SU-DHL-6 (cell line): ENCODE data around the gene SLC25A4.

Source experiments
- H2AFZ ChIP-seq: fragments of 200-600 bp; sonication (generic); 2 replicates; pipeline ENCODE4 v1.6.1; 2014; ENCODE audit warnings: low read depth, mild to moderate bottlenecking, moderate library complexity, mixed read lengths, antibody characterized with exemption, low read length; ENCODE audit not compliant: severe bottlenecking
- H3F3A ChIP-seq: fragments of 200-600 bp; shearing (Covaris generic); 2 replicates; pipeline ENCODE4 v1.6.0; 2016; ENCODE audit warnings: antibody characterized with exemption, mild to moderate bottlenecking; ENCODE audit not compliant: insufficient read depth
- H3K27ac ChIP-seq: fragments of 200-600 bp; sonication (generic); 2 replicates; pipeline ENCODE4 v1.5.1; 2016; ENCODE audit warnings: low read depth, mild to moderate bottlenecking, low read length, moderate library complexity, mixed read lengths
- H3K27me3 ChIP-seq: fragments of 200-600 bp; sonication (generic), shearing (Covaris generic); 2 replicates; pipeline ENCODE4 v1.6.0; 2014; ENCODE audit warnings: mild to moderate bottlenecking, low read length
- H3K36me3 ChIP-seq: fragments of 200-600 bp; sonication (generic); 2 replicates; pipeline ENCODE4 v1.6.1; 2014; ENCODE audit warnings: mild to moderate bottlenecking, low read length, mixed read lengths
- H3K4me2 ChIP-seq: fragments of 300-600, 200-600 bp; shearing (Covaris generic), sonication (generic); 2 replicates; pipeline ENCODE4 v1.6.0; 2014; ENCODE audit warnings: low read length, low read depth, mild to moderate bottlenecking; ENCODE audit not compliant: poor library complexity, severe bottlenecking
- H3K4me3 ChIP-seq: fragments of 200-600 bp; sonication (generic); 2 replicates; pipeline ENCODE4 v1.5.1; 2014; ENCODE audit warnings: antibody characterized with exemption, low read length, mild to moderate bottlenecking, mixed read lengths; ENCODE audit not compliant: insufficient read depth, poor library complexity, severe bottlenecking
- H3K79me2 ChIP-seq: fragments of 200-600 bp; sonication (generic); 2 replicates; pipeline ENCODE4 v1.6.1; 2014; ENCODE audit warnings: mild to moderate bottlenecking, low read length, moderate library complexity; ENCODE audit not compliant: insufficient read depth
- H3K9ac ChIP-seq: fragments of 200-600 bp; sonication (generic); 2 replicates; pipeline ENCODE4 v1.7.0; 2014; ENCODE audit warnings: mild to moderate bottlenecking, low read length
- H3K9me2 ChIP-seq: fragments of 200-600 bp; sonication (generic); replicated peaks from 2 replicates; pipeline ENCODE4 v1.6.1; 2014; ENCODE audit warnings: low read length; ENCODE audit not compliant: insufficient read depth
- H3K9me3 ChIP-seq: fragments of 200-600 bp; sonication (generic); 2 replicates; pipeline ENCODE4 v1.6.1; 2014; ENCODE audit warnings: low read length, mixed read lengths; ENCODE audit not compliant: insufficient read depth
- H4K20me1 ChIP-seq: fragments of 200-600 bp; sonication (generic); 2 replicates; pipeline ENCODE4 v1.6.1; 2014; ENCODE audit warnings: low read depth, mild to moderate bottlenecking, antibody characterized with exemption, low read length, moderate library complexity, mixed read lengths
- CTCF ChIP-seq: fragments of 200-600 bp; sonication (generic); IDR thresholded peaks from one replicate; pipeline ENCODE4 v1.5.1; 2017; ENCODE audit warnings: antibody characterized with exemption, mild to moderate bottlenecking, low read length, moderate library complexity; ENCODE audit not compliant: insufficient read depth, poor library complexity, severe bottlenecking
- EZH2phosphoT487 ChIP-seq: fragments of 200-600 bp; sonication (generic), shearing (Covaris generic); conservative IDR thresholded peaks from 2 replicates; pipeline ENCODE4 v1.6.1; 2018; ENCODE audit warnings: mild to moderate bottlenecking, antibody characterized with exemption, low read length, moderate library complexity, mixed read lengths

SLC25A4 gene

GRCh38 chr4:185138161-185138560, 4.9 kb upstream of the SLC25A4 start:
- Histone ChIP-seq H3K9me2 (no peaks in the 10 kb centered on the region), H3K27me3 (no peaks in the 10 kb centered on the region), H3K27ac (no peak overlapping the region), H3K36me3 (0 out of 2 replicates have a peak, but pooled peaks cover 3% of the 10 kb centered on the region), H3F3A (0 out of 2 replicates have a peak, but pooled peaks cover 5% of the 10 kb centered on the region), H2AFZ (no peak overlapping the region), H4K20me1 (no peaks in the 10 kb centered on the region), H3K4me2 (no peak overlapping the region), H3K79me2 (no peaks in the 10 kb centered on the region), H3K4me3 (no peak overlapping the region), H3K9ac (no peak overlapping the region), H3K9me3 (no peaks in the 10 kb centered on the region)
- TF ChIP-seq EZH2phosphoT487 (no peak), CTCF (no peak)

GRCh38 chr4:185139736-185140135, 3.3 kb upstream of the SLC25A4 start:
- Histone ChIP-seq H3K9ac (no peak overlapping the region), H2AFZ (no peak overlapping the region), H3K79me2 (peaks cover 12% of the 10 kb centered on the region; the same call in 1 of the 2 replicates), H3K9me3 (no peaks in the 10 kb centered on the region), H3K27ac (no peak overlapping the region), H4K20me1 (no peaks in the 10 kb centered on the region), H3K4me2 (no peak overlapping the region), H3K27me3 (no peaks in the 10 kb centered on the region), H3K36me3 (0 out of 2 replicates have a peak, but pooled peaks cover 3% of the 10 kb centered on the region), H3K4me3 (no peak overlapping the region), H3K9me2 (no peaks in the 10 kb centered on the region), H3F3A (0 out of 2 replicates have a peak, but pooled peaks cover 5% of the 10 kb centered on the region)
- no peak for TF ChIP-seq EZH2phosphoT487

- 0 out of 2 replicates have a peak, but pooled peaks cover 5% of the 10 kb centered on the region for H3K36me3 ChIP-seq
- no peak overlapping the region for H3K4me2 ChIP-seq
- no peaks in the 10 kb centered on the region for H3K27me3 ChIP-seq
- no peak overlapping the region for H3K9ac ChIP-seq
- no peaks in the 10 kb centered on the region for H4K20me1 ChIP-seq
- H3K27ac ChIP-seq, result no peak overlapping the region
- H3K9me3 ChIP-seq, result no peaks in the 10 kb centered on the region
- no peak overlapping the region for H3K4me3 ChIP-seq
- no peak for TF ChIP-seq CTCF
- no peak for TF ChIP-seq EZH2phosphoT487
- 0 out of 2 replicates have a peak, but pooled peaks cover 5% of the 10 kb centered on the region for H3F3A ChIP-seq
- H2AFZ ChIP-seq, result no peak overlapping the region
- H3K9me2 ChIP-seq, result no peaks in the 10 kb centered on the region
- H3K79me2 ChIP-seq, result peaks cover 16% of the 10 kb centered on the region; the same call in 1 of the 2 replicates
Measured at GRCh38 chr4:185141777-185142176, 1.3 kb upstream of the SLC25A4 start.

GRCh38 chr4:185142564-185142911, 528 bp upstream of the SLC25A4 start:
- Histone ChIP-seq H3K9me2 (no peaks in the 10 kb centered on the region), H3K79me2 (peaks cover 16% of the 10 kb centered on the region; the same call in 1 of the 2 replicates), H3K36me3 (0 out of 2 replicates have a peak, but pooled peaks cover 9% of the 10 kb centered on the region), H4K20me1 (no peaks in the 10 kb centered on the region), H3K9me3 (no peaks in the 10 kb centered on the region), H3K9ac (peak overlapping the region; percentile 59), H3K4me2 (peak overlapping the region; percentile 69), H3K27ac (no peak overlapping the region), H2AFZ (peak overlapping the region; percentile 96), H3F3A (0 out of 2 replicates have a peak, but pooled peaks cover 5% of the 10 kb centered on the region), H3K4me3 (peak overlapping the region; percentile 72), H3K27me3 (no peaks in the 10 kb centered on the region)
- TF ChIP-seq CTCF (no peak), EZH2phosphoT487 (no peak)
